Measurements from ENCODE around the gene QSOX1.

Gene QSOX1

DNA sequence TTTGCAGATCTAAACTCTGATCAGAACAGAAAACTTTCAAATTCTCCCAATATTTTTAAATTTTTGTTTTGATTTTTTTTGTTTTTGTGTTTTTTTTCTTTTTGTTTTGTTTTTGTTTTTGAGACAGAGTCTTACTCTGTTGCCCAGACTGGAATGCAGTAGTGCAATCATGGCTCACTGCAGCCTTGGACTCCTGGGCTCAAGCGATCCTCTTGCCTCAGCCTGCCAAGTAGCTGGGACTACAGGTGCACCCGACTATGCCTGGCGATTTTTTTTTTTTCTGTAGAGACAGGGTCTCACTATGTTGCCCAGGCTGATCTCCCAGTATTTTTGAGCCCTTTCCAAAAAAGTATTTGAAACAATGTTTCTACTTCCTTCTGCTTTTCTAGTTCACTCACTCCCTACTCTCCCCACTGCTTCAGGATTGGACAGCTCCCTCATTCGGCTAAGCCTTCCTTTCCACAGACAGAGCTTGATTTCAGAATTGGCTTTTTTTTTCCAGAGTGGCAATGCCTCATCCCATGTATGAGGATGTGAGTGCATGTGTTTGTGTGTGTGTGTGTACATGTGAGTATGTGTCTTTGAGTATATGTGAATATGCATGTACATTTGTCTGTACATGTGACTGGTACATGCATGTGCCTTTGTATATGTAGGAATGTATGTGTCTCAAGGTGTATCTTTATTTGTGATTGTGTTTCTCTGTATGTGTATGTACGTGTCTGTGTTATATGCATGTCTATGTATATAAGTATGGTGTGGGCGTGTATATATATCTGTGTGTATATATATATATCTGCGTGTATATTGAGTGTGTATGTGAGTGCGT is 87.3 kb downstream of the QSOX1 start:
- TF ChIP-seq, protein P1, sequence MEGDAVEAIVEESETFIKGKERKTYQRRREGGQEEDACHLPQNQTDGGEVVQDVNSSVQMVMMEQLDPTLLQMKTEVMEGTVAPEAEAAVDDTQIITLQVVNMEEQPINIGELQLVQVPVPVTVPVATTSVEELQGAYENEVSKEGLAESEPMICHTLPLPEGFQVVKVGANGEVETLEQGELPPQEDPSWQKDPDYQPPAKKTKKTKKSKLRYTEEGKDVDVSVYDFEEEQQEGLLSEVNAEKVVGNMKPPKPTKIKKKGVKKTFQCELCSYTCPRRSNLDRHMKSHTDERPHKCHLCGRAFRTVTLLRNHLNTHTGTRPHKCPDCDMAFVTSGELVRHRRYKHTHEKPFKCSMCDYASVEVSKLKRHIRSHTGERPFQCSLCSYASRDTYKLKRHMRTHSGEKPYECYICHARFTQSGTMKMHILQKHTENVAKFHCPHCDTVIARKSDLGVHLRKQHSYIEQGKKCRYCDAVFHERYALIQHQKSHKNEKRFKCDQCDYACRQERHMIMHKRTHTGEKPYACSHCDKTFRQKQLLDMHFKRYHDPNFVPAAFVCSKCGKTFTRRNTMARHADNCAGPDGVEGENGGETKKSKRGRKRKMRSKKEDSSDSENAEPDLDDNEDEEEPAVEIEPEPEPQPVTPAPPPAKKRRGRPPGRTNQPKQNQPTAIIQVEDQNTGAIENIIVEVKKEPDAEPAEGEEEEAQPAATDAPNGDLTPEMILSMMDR (IDR thresholded peaks at IDR 0.05; ENCODE audit: control insufficient read depth, extremely low read depth, insufficient read depth) = no peak
- no peak for DNase-seq (ENCODE audit: low read depth)
- H3K4me3 ChIP-seq (ENCODE audit: low read depth, low read length) = no peak overlapping the region

DNA sequence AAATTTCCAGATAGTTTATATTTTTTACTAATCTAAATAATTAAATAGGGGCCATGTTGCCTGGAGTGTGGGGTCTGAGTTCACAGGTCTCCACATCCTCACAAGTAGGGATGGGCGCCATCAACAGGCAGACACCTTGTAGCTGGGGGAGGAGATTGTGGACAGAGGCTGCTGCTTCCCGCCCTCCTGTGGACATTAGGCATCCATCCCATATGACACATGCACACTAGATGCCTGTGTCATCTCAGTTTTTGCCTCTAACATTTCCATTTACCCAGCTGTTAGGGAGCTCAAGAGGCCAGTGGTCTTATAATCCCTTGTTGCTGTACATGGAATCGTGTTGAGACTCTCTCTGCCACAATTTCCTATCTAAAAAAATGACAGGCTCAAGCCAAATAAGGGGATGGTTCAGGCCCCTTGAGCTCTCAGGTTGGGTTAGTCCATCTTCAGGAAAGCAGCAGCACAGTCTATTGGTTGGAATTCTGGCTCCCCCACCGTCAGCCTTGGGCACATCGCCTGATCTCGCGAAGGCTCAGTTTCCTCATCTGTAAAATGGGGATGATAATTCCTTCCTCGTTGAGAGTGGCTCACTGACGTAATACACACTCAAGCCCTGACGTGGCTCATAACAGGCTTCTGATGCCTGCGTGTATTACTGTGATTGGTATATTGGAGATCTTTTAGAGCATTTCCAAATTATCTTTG is 89.0 kb downstream of the QSOX1 start:
- DNase-seq (ENCODE audit: low read depth) = no peak
- no peak overlapping the region for H3K4me3 ChIP-seq (ENCODE audit: low read depth, low read length)
- TF ChIP-seq, protein P1 (IDR thresholded peaks at IDR 0.05; ENCODE audit: control insufficient read depth, extremely low read depth, insufficient read depth) = no peak

DNA sequence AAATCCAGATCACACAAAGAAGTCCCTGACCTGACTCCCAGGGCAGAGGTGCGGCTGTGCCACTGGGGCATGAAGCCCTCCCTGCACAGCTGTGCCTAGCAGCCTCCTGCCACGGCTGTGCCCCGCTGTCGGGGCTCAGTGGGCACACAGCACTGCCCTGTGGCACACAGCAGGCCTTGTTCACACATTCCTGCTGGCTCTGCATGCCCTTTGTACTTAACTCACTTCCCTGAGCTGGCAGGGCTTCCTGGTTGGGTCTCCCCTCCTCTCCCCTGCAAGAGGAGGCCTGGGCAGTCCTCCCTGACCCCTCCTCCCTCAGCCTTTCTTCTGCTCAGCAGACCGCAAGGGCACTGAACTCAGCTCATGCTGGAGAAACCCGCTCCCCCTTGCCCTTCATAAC is 90.2 kb downstream of the QSOX1 start:
- TF ChIP-seq, protein P1 (IDR thresholded peaks at IDR 0.05; ENCODE audit: control insufficient read depth, extremely low read depth, insufficient read depth) = no peak
- no peak overlapping the region for H3K4me3 ChIP-seq (ENCODE audit: low read depth, low read length)
- no peak for DNase-seq (ENCODE audit: low read depth)

DNA sequence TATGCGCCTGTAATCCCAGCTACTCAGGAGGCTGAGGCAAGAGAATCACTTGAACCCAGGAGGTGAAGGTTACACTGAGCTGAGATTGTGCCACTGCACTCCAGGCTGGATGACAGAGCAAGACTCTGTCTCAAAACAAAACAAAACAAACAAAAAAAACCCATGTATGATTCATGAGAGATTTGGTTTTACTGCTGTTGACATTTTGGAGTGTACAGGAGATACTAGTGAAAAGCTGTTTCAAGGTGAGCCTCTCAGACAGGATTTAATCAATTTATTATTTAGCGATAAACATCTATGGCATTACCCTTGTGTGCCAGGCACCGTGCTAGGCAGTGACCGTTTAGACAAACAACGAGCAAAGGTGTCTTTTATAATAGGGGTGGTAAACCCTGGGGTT is 91.9 kb downstream of the QSOX1 start:
- no peak overlapping the region for H3K4me3 ChIP-seq (ENCODE audit: low read depth, low read length)
- DNase-seq (ENCODE audit: low read depth) = no peak
- TF ChIP-seq, protein P1 (IDR thresholded peaks at IDR 0.05; ENCODE audit: control insufficient read depth, extremely low read depth, insufficient read depth) = no peak

DNA sequence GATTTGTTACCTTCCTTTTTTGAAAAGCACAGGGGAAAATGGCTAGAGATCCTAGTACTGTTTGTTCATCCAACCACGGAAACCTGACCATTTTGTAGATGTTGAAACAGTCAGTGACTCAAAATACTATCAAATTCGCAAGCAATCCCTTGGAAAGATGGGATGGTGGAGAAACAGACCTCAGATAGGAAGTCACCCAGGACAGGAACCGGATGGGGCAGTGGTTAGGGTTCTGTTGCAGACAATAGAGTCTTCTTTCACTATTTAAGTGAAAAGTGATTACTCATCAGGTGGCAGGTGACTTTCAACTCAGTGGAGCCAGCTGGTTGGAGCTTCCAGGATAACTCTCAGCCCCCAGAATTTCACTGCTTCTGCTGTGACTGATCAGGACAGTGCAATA is 92.4 kb downstream of the QSOX1 start:
- H3K4me3 ChIP-seq (ENCODE audit: low read depth, low read length) = no peak overlapping the region
- no peak for DNase-seq (ENCODE audit: low read depth)
- TF ChIP-seq, protein P1 (IDR thresholded peaks at IDR 0.05; ENCODE audit: control insufficient read depth, extremely low read depth, insufficient read depth) = no peak

DNA sequence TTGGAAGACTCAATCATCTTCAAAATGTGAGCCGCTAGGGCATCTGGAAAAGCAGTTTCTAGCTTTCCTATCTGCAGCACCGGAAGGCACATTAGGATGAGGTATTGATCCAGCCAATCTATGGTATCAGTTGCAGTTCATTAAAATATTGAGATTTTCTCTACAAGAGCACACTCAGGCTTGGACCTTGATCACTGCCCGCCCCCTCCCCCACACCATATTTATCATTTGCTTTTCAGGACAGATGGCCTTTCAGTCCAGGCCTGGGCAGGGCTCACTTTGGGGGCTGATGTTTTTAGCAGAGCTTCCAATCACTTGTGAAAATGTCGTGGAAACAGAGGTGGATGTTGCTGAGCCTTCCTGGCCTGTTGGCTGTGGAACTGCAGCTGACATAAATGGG is 92.9 kb downstream of the QSOX1 start:
- TF ChIP-seq, protein P1 (IDR thresholded peaks at IDR 0.05; ENCODE audit: control insufficient read depth, extremely low read depth, insufficient read depth) = no peak
- H3K4me3 ChIP-seq (ENCODE audit: low read depth, low read length) = no peak overlapping the region
- no peak for DNase-seq (ENCODE audit: low read depth)
